HUES64 (cell line): Measurements from ENCODE around the gene CA5A. TPM values are rescaled to one million over a fixed set of nuclear protein-coding genes. Genes with fewer than 3 reads are reported as not detected.
"Not testable (repeated sequence)": the region's sequence is repeated elsewhere in the genome, so short reads cannot be mapped to it uniquely, and the experiment has no call there.

Experiments used
- H3K27ac ChIP-seq: 2 replicates; pipeline ENCODE4 v1.7.0; 2013; ENCODE audit warnings: low read depth, low read length, inconsistent platforms
- H3K27me3 ChIP-seq: 2 replicates; pipeline ENCODE4 v1.6.1; 2013; ENCODE audit warnings: mild to moderate bottlenecking, low read length; ENCODE audit not compliant: insufficient read depth
- H3K36me3 ChIP-seq: 2 replicates; pipeline ENCODE4 v1.6.1; 2013; ENCODE audit warnings: mild to moderate bottlenecking, low read length; ENCODE audit not compliant: insufficient read depth
- H3K4me1 ChIP-seq: 2 replicates; pipeline ENCODE4 v1.6.1; 2013; ENCODE audit warnings: mild to moderate bottlenecking, low read length, moderate library complexity; ENCODE audit not compliant: insufficient read depth
- H3K4me3 ChIP-seq: 2 replicates; pipeline ENCODE4 v1.5.1; 2013; ENCODE audit warnings: mild to moderate bottlenecking, low read length, moderate library complexity
- H3K9ac ChIP-seq: 2 replicates; pipeline ENCODE4 v1.6.1; 2013; ENCODE audit warnings: mild to moderate bottlenecking, low read depth, low read length
- H3K9me3 ChIP-seq: 2 replicates; pipeline ENCODE4 v1.6.1; 2013; ENCODE audit warnings: low read depth, low read length; ENCODE audit not compliant: insufficient read depth
- WGBS: fragments of 150-250, 120-280 bp; methylation state at CpG from one replicate; pipeline ENCODE4 v1.1.7; 2013; ENCODE audit warnings: missing lambda C conversion rate; 5-methylcytosine and 5-hydroxymethylcytosine counted together
- polyA plus RNA-seq, 2 experiments: library from polyadenylated mRNA; stranded (reverse); fragments of 50-300 nt; gene quantifications; one replicate each; pipeline ENCODE4 v1.2.3, GENCODE V29; 2013

The CA5A gene
- not detected for polyA plus RNA-seq (2013, experiment 1 of 2)
- not detected for polyA plus RNA-seq (2013, experiment 2 of 2)

DNA sequence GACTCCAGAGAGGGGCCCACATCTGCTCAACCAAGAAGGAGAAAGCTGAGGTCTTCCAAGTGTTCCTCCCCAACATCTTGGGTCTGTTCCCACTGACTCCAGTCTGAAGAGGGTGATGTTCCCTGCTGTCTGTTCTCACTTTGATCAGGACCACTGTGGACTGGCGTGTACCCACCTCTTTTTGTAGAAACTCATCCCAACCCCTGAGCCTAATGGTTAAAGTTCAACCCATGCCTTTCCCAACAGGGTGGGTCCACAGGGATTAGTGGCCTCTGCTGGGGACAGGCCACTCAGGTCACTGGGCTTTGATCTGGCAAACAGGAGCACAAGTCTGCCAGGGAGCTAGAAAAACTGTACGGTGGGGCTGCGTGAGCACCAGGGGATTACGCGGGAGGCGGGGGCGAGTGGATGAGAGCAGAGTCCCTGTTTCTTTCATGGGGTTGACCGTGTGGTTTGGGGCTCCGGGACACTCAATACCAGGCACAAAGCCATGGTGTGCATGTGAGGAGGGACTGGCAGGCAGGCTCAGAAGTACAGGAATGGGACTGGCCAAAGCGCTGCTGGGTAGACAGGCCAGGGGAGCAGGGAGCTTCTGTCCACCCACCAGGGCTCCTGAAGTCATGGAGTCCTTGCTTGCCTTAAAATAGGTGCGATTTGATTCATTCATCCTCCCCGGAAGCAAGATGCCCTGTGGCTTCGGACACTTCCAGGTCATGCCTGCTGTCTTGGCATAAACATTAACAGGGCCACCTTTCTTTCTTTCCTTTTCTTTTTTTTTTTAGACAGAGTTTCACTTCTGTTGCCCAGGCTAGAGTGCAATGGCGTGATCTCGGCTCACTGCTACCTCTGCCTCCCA lies at the start of gene CA5A:
TSS of gene CA5A (minus strand) at position 155 of the 856 bp plus-strand sequence. CDS start at position 76, 79 bp downstream.
- Histone ChIP-seq H3K4me1 (no peaks in the 10 kb centered on the region), H3K27ac (no peak within 1 kb of the TSS), H3K4me3 (no peak within 1 kb of the TSS), H3K9me3 (no peaks in the 10 kb centered on the region), H3K27me3 (no peaks in the 10 kb centered on the region), H3K9ac (no peak within 1 kb of the TSS), H3K36me3 (no peaks in the 10 kb centered on the region)
- WGBS: 93% methylated on average over 15 of the region's 15 CpGs

DNA sequence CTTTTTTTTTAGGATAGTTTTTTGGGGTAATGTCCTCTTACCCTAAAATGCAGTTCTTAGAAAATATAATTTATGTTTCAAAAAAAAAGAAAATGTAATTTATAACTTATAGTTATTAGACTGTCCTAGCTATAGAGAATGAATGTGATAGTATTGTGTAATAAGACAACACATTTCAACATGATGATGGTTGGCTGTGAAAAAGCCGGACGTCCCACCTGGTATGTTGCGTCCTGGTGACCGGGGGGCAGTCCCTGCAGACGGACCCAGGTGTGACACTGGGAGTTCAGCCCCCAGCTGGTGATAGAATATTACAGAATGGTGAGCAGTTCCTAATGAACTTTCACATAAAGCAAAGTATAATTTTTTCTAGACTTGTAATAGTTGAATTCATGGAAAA lies 49.2 kb upstream of the CA5A start:
- peaks cover 31% of the 10 kb centered on the region for H3K36me3 ChIP-seq
- not testable (repeated sequence) for H3K9me3 ChIP-seq, H3K27ac ChIP-seq, H3K4me3 ChIP-seq, H3K27me3 ChIP-seq, H3K9ac ChIP-seq, H3K4me1 ChIP-seq
- 92% methylated on average over 5 of the region's 5 CpGs for WGBS

DNA sequence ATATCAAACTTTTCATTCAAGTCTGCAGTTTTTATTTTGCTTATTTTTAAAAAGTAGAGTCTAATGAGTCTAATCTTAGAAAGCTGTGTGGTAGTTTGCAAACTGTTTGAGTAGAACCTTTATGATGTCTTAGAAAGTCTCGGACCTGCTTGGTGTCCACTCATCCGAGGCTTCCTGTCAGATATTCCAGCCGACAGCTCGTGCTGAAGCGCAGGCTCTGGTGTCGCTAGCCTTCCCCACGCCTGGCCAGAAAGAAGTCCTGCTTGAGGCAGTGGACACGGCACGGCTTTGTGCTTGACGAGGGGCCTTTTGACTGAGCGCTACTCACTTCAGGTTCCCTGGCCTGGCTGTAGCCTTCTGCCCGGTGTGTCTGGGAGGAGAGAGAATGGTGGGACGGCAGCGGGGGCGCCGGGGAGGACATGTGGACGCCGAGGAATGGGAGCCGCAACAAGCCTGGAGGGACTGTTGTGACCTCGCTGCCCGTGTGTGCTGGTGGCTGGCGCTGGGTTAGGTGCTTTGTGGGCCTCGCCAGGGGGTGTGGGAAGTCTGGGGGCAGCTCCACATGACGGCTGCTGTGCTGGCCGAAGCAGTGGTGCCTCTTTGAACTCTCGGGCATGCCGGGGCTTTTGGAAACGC lies 48.4 kb upstream of the CA5A start:
- no peak overlapping the region for H3K4me3 ChIP-seq
- no peak overlapping the region for H3K9ac ChIP-seq
- H3K27me3 ChIP-seq: no peaks in the 10 kb centered on the region
- no peaks in the 10 kb centered on the region for H3K9me3 ChIP-seq
- no peaks in the 10 kb centered on the region for H3K4me1 ChIP-seq
- peaks cover 31% of the 10 kb centered on the region for H3K36me3 ChIP-seq
- 96% methylated on average over 28 of the region's 28 CpGs for WGBS
- H3K27ac ChIP-seq: no peak overlapping the region

DNA sequence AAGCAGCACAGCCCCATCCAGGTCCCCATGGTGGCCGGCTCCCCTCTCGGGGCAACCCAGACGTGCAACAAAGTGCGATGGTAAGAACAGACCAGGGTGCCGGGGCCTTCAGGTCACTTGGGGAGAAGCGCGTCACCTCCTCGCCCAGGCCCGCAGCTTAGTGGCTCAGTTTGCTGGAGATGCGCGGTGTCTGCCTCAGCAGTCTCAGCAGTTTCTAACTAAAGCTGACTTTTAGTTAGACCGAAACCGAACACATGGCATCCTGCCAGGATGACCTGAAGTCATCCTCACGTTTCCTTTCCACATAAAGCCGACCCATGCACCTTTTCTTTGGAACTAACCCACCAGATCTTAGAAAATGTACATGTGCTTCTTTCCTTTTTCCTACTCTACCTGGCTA lies 47.9 kb upstream of the CA5A start:
- not testable (repeated sequence) for H3K9me3 ChIP-seq, H3K27me3 ChIP-seq, H3K9ac ChIP-seq, H3K4me1 ChIP-seq, H3K4me3 ChIP-seq, H3K27ac ChIP-seq
- H3K36me3 ChIP-seq: peaks cover 31% of the 10 kb centered on the region
- WGBS: 96% methylated on average over 15 of the region's 15 CpGs

DNA sequence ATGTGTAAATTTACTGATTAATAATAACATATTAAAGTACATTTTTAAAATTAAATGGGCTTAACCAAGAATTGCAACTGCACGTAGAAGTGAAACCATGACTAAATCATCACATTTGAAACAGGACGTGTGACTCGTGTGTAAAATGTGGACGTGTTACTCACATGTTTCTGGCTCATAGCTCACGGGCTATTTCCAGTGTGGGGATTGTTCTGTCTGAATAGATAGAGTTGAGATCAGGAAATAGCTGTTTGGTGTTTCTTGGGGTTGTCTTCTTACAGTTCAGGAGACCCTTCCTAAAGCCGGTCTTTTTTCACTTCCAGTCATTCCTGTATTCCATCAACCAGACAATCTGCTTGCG lies 47.4 kb upstream of the CA5A start:
- not testable (repeated sequence) for H3K9me3 ChIP-seq, H3K9ac ChIP-seq, H3K4me1 ChIP-seq, H3K4me3 ChIP-seq, H3K27me3 ChIP-seq, H3K27ac ChIP-seq
- 94% methylated on average over 7 of the region's 7 CpGs for WGBS
- peaks cover 31% of the 10 kb centered on the region for H3K36me3 ChIP-seq

DNA sequence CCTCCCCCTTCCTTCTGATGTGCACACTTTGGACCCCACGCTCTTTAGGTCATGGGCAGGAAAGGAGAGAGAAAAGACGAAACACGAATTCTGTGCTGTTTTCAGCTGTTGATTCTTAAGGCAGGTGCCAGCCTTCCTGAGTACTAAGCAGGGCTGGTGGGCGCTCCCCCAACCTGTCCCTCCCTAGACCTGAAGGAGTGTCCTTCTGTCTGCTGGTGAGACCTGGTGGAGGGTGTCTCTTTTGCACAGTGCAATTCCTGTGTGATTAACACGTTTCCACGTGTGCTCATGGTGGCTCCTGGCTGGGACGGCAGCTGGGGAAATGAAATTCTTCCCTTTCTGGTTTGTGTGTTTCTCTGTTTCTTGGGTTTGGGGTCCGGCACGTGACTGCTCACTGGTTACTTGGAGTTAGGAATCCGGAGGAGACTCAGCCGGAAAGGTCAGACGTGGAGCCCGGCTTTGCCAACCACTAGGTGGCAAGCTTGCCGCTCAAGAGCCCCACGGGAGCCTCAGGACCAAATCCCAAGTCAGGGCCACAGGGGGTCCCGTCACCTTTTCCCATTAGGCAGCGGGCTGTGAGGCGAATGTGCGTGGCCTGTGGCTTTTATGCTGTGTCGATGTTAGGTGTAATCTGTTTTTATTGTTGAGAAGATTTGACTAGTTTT lies 46.9 kb upstream of the CA5A start:
- not testable (repeated sequence) for H3K9me3 ChIP-seq, H3K4me1 ChIP-seq, H3K27me3 ChIP-seq, H3K27ac ChIP-seq, H3K9ac ChIP-seq, H3K4me3 ChIP-seq
- 63% methylated on average over 17 of the region's 20 CpGs for WGBS
- peaks cover 33% of the 10 kb centered on the region for H3K36me3 ChIP-seq

DNA sequence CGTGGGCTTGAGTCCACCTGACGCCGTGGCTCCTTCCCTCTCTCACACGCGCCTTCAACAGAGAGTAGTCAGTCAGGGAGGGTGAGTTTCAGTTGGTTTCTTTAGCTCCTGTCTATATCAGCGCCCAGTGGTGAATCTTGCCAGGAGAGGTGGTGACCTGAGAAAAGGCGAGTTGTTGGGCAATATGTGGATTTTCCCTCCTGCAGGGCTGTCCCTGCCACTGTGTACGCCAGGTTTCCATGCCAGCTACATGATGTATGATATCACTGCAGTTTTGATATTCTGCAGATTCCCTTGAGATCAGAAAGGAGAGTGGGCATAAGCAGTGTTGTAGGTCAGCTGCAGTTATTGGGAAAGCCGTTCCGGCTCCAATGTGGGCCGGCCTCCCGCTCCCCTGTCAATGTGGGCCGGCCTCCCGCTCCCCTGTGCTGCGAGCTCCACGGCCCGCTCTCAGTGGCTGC lies 46.3 kb upstream of the CA5A start:
- 76% methylated on average over 16 of the region's 17 CpGs for WGBS
- Histone ChIP-seq H3K4me1 (no peaks in the 10 kb centered on the region), H3K9ac (no peak overlapping the region), H3K27me3 (no peaks in the 10 kb centered on the region), H3K36me3 (peaks cover 33% of the 10 kb centered on the region), H3K4me3 (no peak overlapping the region), H3K27ac (no peak overlapping the region), H3K9me3 (no peaks in the 10 kb centered on the region)

DNA sequence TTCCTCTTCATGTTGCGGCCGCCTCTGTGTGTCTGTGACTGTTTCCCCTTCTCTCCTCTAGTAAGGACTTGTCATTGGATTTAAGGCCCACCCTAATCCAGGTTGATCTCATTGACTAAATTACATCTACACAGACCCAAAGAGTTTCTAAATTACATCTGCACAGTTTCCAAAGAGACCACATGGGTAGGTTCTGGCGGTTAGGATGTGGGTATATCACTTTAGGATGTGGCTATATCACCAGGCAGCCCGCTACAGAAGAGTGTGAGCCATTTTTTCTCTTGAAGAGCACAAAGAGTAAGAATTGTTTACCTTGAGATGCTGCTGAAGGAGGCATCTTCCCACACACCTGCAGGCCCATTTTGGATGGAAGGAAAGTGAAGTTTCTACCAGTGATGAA lies 45.0 kb upstream of the CA5A start:
- not testable (repeated sequence) for H3K27me3 ChIP-seq, H3K4me3 ChIP-seq, H3K9ac ChIP-seq, H3K9me3 ChIP-seq, H3K4me1 ChIP-seq, H3K27ac ChIP-seq
- 69% methylated on average over 4 of the region's 4 CpGs for WGBS
- peaks cover 33% of the 10 kb centered on the region for H3K36me3 ChIP-seq

DNA sequence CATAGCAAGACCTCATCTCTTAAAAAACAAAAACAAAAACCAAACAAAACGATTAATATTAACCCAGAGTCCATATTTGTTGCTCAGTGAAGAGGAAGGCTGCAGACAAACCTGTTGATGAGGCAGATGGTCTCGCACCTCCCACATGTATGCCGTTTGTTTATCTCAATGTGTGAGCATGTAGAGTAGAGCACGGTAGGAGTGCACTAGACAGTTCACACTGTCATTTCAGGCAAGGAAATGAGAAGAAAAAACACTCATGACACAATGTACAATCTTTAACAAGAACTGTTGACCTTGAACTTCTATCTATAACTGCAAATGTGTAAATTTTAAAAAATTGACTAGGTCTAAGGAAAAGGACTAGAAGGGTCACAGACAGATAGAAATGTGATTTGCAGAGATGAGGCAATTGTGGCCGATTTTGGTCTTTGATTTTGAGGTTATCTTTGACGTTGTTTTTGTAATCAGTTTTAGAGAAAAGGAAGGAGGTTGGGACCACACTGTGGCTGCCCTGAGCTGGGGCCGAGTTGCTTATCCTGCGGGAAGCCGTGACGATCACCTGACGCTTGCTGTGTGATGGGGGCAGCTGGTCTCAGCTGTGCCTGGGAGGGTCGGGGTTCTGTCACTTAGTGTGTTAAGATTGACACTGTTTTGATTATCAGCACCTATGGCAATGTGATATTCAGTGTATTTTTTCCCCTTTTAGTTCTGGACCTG lies 43.7 kb upstream of the CA5A start:
- H3K4me1 ChIP-seq, H3K9ac ChIP-seq, H3K4me3 ChIP-seq, H3K27ac ChIP-seq, H3K9me3 ChIP-seq, H3K27me3 ChIP-seq: not testable (repeated sequence)
- 93% methylated on average over 12 of the region's 12 CpGs for WGBS
- H3K36me3 ChIP-seq: peaks cover 31% of the 10 kb centered on the region

DNA sequence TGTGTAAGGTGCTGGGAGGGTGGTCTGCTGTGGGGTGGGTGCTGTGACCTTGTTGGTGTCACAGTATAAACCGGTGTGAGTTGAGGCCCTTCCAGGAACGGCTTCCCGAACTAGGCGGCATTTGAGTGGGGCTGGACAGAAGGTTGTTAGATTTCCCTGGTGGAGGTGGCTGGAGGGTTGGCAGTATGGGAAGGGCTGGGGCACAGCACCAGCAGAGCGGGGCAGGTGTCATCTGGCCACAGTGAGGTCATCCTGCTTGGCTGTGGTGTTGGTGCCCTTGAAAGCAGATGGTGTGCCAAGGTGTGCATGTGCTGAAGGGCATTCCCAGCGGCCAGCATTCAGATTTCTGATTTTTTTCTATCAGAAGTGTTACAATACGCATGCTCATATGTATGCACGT lies 43.0 kb upstream of the CA5A start:
- 98% methylated on average over 7 of the region's 8 CpGs for WGBS
- H3K36me3 ChIP-seq: peaks cover 26% of the 10 kb centered on the region

DNA sequence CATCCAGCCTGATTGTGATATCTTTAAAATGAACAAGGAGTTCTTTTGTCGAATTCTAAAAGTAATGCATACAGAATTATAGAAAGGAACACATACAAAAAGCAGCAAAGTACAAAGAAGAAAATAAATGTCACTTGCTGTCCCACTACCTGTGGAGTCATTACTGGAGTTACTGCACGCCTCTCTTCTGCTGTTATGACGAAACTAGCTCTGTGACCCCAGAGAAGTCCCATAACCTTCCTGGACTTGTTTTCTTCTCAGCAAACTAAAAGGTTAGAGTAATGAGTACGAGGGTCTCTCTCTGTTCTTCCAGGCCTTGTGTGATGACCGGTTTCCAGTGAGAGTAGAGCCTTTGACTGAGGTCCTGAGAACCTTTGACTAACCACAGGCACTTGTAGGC lies 41.8 kb upstream of the CA5A start:
- H3K27ac ChIP-seq: no peak overlapping the region
- no peak overlapping the region for H3K9ac ChIP-seq
- peaks cover 24% of the 10 kb centered on the region for H3K36me3 ChIP-seq
- no peaks in the 10 kb centered on the region for H3K4me1 ChIP-seq
- WGBS: 76% methylated on average over 4 of the region's 5 CpGs
- H3K9me3 ChIP-seq: no peaks in the 10 kb centered on the region
- no peaks in the 10 kb centered on the region for H3K27me3 ChIP-seq
- no peak overlapping the region for H3K4me3 ChIP-seq

More for the DNA sequence above, 43.0 kb upstream of the CA5A start:
- no peaks in the 10 kb centered on the region for H3K4me1 ChIP-seq
- H3K9me3 ChIP-seq: no peaks in the 10 kb centered on the region
- H3K4me3 ChIP-seq: no peak overlapping the region
- H3K27me3 ChIP-seq: no peaks in the 10 kb centered on the region
- no peak overlapping the region for H3K27ac ChIP-seq
- H3K9ac ChIP-seq: no peak overlapping the region
